ENCODE data around the gene ZFYVE28. TPM values are rescaled to one million over a fixed set of nuclear protein-coding genes. Genes with fewer than 3 reads are reported as not detected.
A peak's percentile ranks its signal among the peaks of the same experiment; 100 is the strongest.
"Not testable (repeated sequence)": the region's sequence is repeated elsewhere in the genome, so short reads cannot be mapped to it uniquely, and the experiment has no call there.

ZFYVE28 gene
- total RNA-seq, 1 donor from 2014 or later, result 3.6 TPM

DNA sequence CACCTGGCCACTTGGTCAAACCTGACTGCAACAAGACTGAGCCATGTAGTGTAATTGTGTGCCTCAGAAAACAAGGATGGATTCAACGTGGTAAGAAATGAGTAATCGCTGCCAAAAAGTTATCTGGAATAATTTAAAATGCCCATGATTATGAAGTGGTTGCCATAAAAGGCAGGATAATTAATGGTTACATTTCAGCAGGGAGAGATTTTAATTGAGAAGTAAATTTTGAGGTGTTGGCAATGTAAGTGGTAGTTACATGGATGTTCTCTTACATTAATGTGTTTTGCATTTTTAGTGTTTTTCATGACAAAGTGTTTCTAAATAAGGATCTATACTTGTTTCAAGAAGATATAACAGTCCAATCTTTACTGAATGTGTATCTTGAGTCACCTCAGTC is 192.2 kb downstream of the ZFYVE28 start:
- Mint-ChIP-seq H3K4me3 (no peak overlapping the region), H3K27me3 (no peaks in the 10 kb centered on the region), H3K36me3 (no peaks in the 10 kb centered on the region), H3K27ac (no peak overlapping the region), H3K9me3 (no peaks in the 10 kb centered on the region), H3K4me1 (ENCODE audit: unreplicated experiment) (peaks cover 6% of the 10 kb centered on the region)
- TF ChIP-seq, protein P1, sequence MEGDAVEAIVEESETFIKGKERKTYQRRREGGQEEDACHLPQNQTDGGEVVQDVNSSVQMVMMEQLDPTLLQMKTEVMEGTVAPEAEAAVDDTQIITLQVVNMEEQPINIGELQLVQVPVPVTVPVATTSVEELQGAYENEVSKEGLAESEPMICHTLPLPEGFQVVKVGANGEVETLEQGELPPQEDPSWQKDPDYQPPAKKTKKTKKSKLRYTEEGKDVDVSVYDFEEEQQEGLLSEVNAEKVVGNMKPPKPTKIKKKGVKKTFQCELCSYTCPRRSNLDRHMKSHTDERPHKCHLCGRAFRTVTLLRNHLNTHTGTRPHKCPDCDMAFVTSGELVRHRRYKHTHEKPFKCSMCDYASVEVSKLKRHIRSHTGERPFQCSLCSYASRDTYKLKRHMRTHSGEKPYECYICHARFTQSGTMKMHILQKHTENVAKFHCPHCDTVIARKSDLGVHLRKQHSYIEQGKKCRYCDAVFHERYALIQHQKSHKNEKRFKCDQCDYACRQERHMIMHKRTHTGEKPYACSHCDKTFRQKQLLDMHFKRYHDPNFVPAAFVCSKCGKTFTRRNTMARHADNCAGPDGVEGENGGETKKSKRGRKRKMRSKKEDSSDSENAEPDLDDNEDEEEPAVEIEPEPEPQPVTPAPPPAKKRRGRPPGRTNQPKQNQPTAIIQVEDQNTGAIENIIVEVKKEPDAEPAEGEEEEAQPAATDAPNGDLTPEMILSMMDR (conservative IDR thresholded peaks at IDR 0.05), result no peak
- no peak for DNase-seq (ENCODE audit: extremely low spot score, unreplicated experiment)

GRCh38 chr4:2222838-2223237 is 195.6 kb downstream of the ZFYVE28 start:
- no peak for DNase-seq (ENCODE audit: extremely low spot score, unreplicated experiment)
- no peaks in the 10 kb centered on the region for H3K36me3 Mint-ChIP-seq
- TF ChIP-seq, protein P1 (conservative IDR thresholded peaks at IDR 0.05), result no peak
- H3K4me1 Mint-ChIP-seq (ENCODE audit: unreplicated experiment), result peaks cover 13% of the 10 kb centered on the region
- H3K4me3 Mint-ChIP-seq, result no peak overlapping the region
- H3K9me3 Mint-ChIP-seq, result no peaks in the 10 kb centered on the region
- H3K27ac Mint-ChIP-seq, result peak overlapping the region; percentile 76
- H3K27me3 Mint-ChIP-seq, result no peaks in the 10 kb centered on the region

DNA sequence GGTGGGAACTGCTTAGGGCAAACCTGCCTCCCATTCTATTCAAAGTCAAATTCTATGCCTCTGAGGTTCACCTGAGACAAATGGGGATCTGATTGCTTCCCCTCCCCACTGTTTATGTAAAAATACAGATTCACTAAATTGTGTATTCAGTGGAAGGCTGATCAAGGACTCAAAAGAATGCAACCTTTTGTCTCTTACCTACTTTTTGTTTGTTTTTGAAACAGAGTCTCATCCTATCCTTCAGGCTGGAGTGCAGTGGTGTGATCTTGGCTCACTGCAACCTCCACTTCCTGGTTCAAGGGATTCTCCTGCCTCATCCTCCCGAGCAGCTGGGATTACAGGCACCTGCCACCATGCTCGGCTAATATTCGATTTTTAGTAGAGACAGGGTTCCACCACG is 197.1 kb downstream of the ZFYVE28 start:
- not testable (repeated sequence) for DNase-seq (ENCODE audit: extremely low spot score, unreplicated experiment); H3K27ac Mint-ChIP-seq; H3K27me3 Mint-ChIP-seq; H3K9me3 Mint-ChIP-seq; H3K4me3 Mint-ChIP-seq; H3K36me3 Mint-ChIP-seq
- peaks cover 13% of the 10 kb centered on the region for H3K4me1 Mint-ChIP-seq (ENCODE audit: unreplicated experiment)

DNA sequence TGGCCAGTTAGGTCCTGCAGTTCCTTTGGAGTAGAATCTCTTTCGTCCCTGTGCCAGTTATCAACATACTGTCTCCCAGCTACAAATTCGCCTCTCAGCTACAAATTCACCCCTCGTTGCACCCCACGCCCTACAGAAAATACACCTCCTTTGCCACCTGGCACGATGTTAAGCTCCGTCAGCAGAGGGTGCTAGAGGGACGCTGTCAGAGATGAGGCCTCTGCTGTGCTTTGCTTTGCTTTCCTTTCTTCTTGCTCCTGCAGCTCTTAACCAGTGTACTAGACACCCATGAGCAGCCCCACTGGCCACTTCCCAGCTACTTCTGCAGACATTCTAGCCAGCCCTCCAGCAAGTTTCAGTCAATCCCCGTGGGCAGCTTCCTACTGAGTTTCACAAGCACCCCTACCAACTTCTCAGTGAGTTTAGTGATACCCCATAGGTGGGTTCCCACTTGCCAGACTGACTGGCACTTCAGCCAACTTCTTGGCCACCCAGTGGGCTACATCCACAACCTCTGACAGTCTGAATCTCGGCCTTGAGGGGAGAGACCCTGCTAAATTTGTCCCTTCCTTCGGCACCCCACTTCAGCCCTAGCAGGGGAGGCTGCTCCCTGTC is 198.3 kb downstream of the ZFYVE28 start:
- Mint-ChIP-seq H3K27ac (no peak overlapping the region), H3K4me3 (no peak overlapping the region), H3K27me3 (no peaks in the 10 kb centered on the region), H3K36me3 (no peaks in the 10 kb centered on the region), H3K4me1 (ENCODE audit: unreplicated experiment) (peaks cover 13% of the 10 kb centered on the region), H3K9me3 (no peaks in the 10 kb centered on the region)
- peak; percentile 79 for DNase-seq (ENCODE audit: extremely low spot score, unreplicated experiment)
- TF ChIP-seq, protein P1 (conservative IDR thresholded peaks at IDR 0.05), result peak; percentile 89

Other genes with a start within 250 kb of the ZFYVE28 start
- 12.3 and 19.7 TPM in 2 replicates for gene HAUS3, start 176.5 kb downstream of the ZFYVE28 start, total RNA-seq (ENCODE audit: low replicate concordance)
- 4.1 and 4.3 TPM in 2 replicates for gene POLN, start 176.5 kb downstream of the ZFYVE28 start, total RNA-seq (ENCODE audit: low replicate concordance)
- gene MXD4, start 156.5 kb downstream of the ZFYVE28 start, total RNA-seq (ENCODE audit: low replicate concordance), result 59.8 and 79.9 TPM in 2 replicates
- gene CFAP99, start 310 bp upstream of the ZFYVE28 start, total RNA-seq (ENCODE audit: low replicate concordance), result 0.43 and 1.1 TPM in 2 replicates
- 55.9 and 61.4 TPM in 2 replicates for gene RNF4, start 50.5 kb upstream of the ZFYVE28 start, total RNA-seq (ENCODE audit: low replicate concordance)
- 26.8 and 37.1 TPM in 2 replicates for gene FAM193A, start 118.0 kb upstream of the ZFYVE28 start, total RNA-seq (ENCODE audit: low replicate concordance)